Endothelial cell of umbilical vein (primary cell): ENCODE results near the gene ABCA7. TPM values are rescaled to one million over a fixed set of nuclear protein-coding genes. Genes with fewer than 3 reads are reported as not detected.

ENCODE experiments used
- BruUV-seq: library from RNA; stranded (reverse); fragments of 400-500 nt; replicated peaks from 2 replicates; lab custom pipeline; 2021; lab: Mats Ljungman, UMichigan
- CTCF ChIA-PET: fragments of 300-600, 350-600 bp; sonication (Branson Sonifier 250); formaldehyde crosslinking; loops from one replicate; lab custom pipeline; 2021; ENCODE audit warnings: antibody characterized with exemption, inconsistent platforms; lab: Charles Lee
- POLR2A ChIA-PET: fragments of 300-600, 350-600 bp; sonication (Branson Sonifier 250); formaldehyde crosslinking; loops from one replicate; lab custom pipeline; 2021; ENCODE audit warnings: antibody characterized with exemption, inconsistent platforms; lab: Charles Lee
- DNase-seq: peaks from one replicate; pipeline ENCODE4 v3.0.0-alpha.2; 2011; ENCODE audit warnings: low read depth, low spot score
- FAIRE-seq: peaks from 2 replicates; lab custom pipeline; 2011; peaks lifted over from hg19 to GRCh38; lab: Jason Lieb, UNC
- H2AFZ ChIP-seq: 2 replicates; pipeline ENCODE4 v1.6.0; 2012; ENCODE audit warnings: low read depth, low read length, control low read depth, inconsistent platforms
- H3K27ac ChIP-seq: 2 replicates; pipeline ENCODE4 v1.5.1; 2011; ENCODE audit warnings: low read depth, mild to moderate bottlenecking, control low read depth, low read length, moderate library complexity; ENCODE audit not compliant: insufficient read depth
- H3K27me3 ChIP-seq, 2 experiments: 2 replicates each; pipeline versions ENCODE4 v1.6.0 to v1.6.1; 2011; ENCODE audit warnings: low read length in 2 of 2, mixed read lengths in 1 of 2; ENCODE audit not compliant: control insufficient read depth in 2 of 2, insufficient read depth in 2 of 2
- H3K36me3 ChIP-seq, 2 experiments: 2 replicates in 1 of 2; 3 replicates in 1 of 2; pipeline ENCODE4 v1.5.1; 2011; ENCODE audit warnings: low read length in 2 of 2, mild to moderate bottlenecking in 1 of 2, moderate library complexity in 1 of 2; ENCODE audit not compliant: control insufficient read depth in 2 of 2, insufficient read depth in 2 of 2; ENCODE audit errors: extremely low read depth in 1 of 2
- H3K4me1 ChIP-seq: 3 replicates; pipeline ENCODE4 v1.5.1; 2011; ENCODE audit warnings: mild to moderate bottlenecking, low read length; ENCODE audit not compliant: control insufficient read depth, insufficient read depth; ENCODE audit errors: extremely low read depth
- H3K4me2 ChIP-seq: 2 replicates; pipeline ENCODE4 v1.6.1; 2011; ENCODE audit warnings: low read length, control low read depth, mixed read lengths; ENCODE audit not compliant: insufficient read depth
- H3K4me3 ChIP-seq, 3 experiments: fragments of 200-600 bp in 1 of 3; sonication (generic), shearing (Covaris generic) in 1 of 3; replicated peaks in 1 of 3; 2 replicates each; pipeline ENCODE4 v1.5.1; 2011 to 2016; ENCODE audit warnings: control low read depth in 3 of 3, low read length in 3 of 3, mild to moderate bottlenecking in 2 of 3, inconsistent platforms in 1 of 3, low read depth in 1 of 3, moderate library complexity in 1 of 3; ENCODE audit not compliant: insufficient read depth in 1 of 3
- H3K79me2 ChIP-seq: 2 replicates; pipeline ENCODE4 v1.6.0; 2012; ENCODE audit warnings: low read length, inconsistent platforms; ENCODE audit not compliant: control insufficient read depth, insufficient read depth
- H3K9ac ChIP-seq: replicated peaks from 2 replicates; pipeline ENCODE3; 2011; ENCODE audit warnings: low read length, control low read depth; ENCODE audit not compliant: insufficient read depth; ENCODE audit errors: extremely low read depth
- H3K9me1 ChIP-seq: replicated peaks from 3 replicates; pipeline ENCODE4 v1.6.0; 2011; ENCODE audit warnings: mild to moderate bottlenecking, low read length; ENCODE audit not compliant: control insufficient read depth, insufficient read depth; ENCODE audit errors: extremely low read depth
- H3K9me3 ChIP-seq: replicated peaks from 2 replicates; pipeline ENCODE4 v1.5.1; 2012; ENCODE audit warnings: low read length, inconsistent platforms; ENCODE audit not compliant: control insufficient read depth, insufficient read depth
- H4K20me1 ChIP-seq: replicated peaks from 2 replicates; pipeline ENCODE3; 2011; ENCODE audit warnings: mild to moderate bottlenecking, low read length; ENCODE audit not compliant: control insufficient read depth, insufficient read depth; ENCODE audit errors: extremely low read depth
- EZH2 ChIP-seq: IDR thresholded peaks from 2 replicates; pipeline ENCODE4 v1.6.1; 2012; ENCODE audit warnings: borderline replicate concordance, low read depth, mild to moderate bottlenecking, moderate library complexity, low read length, inconsistent platforms; ENCODE audit not compliant: severe bottlenecking
- FOS ChIP-seq: IDR thresholded peaks from 2 replicates; pipeline ENCODE4 v1.6.1; 2011; ENCODE audit warnings: mild to moderate bottlenecking, low read length, moderate library complexity, borderline replicate concordance; ENCODE audit not compliant: insufficient read depth
- GATA2 ChIP-seq: IDR thresholded peaks from 2 replicates; pipeline ENCODE4 v1.7.0; 2011; ENCODE audit warnings: low read depth, mild to moderate bottlenecking, moderate library complexity, mixed read lengths, low read length; ENCODE audit not compliant: insufficient read length, insufficient read depth
- JUN ChIP-seq: IDR thresholded peaks from 2 replicates; pipeline ENCODE4 v1.6.1; 2011; ENCODE audit warnings: borderline replicate concordance, low read depth; ENCODE audit not compliant: insufficient read length, insufficient read depth
- MAX ChIP-seq: IDR thresholded peaks from 2 replicates; pipeline ENCODE4 v1.6.1; 2011; ENCODE audit not compliant: insufficient read depth, insufficient read length
- MYC ChIP-seq: IDR thresholded peaks from one replicate; pipeline ENCODE4 v1.6.1; 2011; ENCODE audit warnings: mild to moderate bottlenecking, low read depth, low read length
- POLR2A ChIP-seq: IDR thresholded peaks from 2 replicates; pipeline ENCODE4 v1.6.1; 2012; ENCODE audit warnings: low read depth, mild to moderate bottlenecking, control low read depth, low read length
- POLR2AphosphoS5 ChIP-seq: IDR thresholded peaks from 2 replicates; pipeline ENCODE4 v1.6.1; 2012; ENCODE audit warnings: low read depth, mild to moderate bottlenecking, control low read depth, low read length, moderate library complexity; ENCODE audit not compliant: insufficient read depth
- dilution Hi-C: fragments of 300-500 bp; cut with MboI; formaldehyde crosslinking; loops from one replicate; pipeline ENCODE4 v1.15.0; 2019; ENCODE audit warnings: low sequenced_read_pairs; ENCODE audit not compliant: extremely low pct_ligation_motif_present
- intact Hi-C: fragments of 100-400 bp; cut with micrococcal nuclease; formaldehyde crosslinking; loops from one replicate; pipeline ENCODE4 v1.10.0; 2022
- polyA plus RNA-seq, 4 experiments: library from polyadenylated mRNA; depleted of rRNA in 3 of 4; stranded (reverse) in 3 of 4; unstranded in 1 of 4; fragments of >200 nt; gene quantifications; 2 replicates each; pipeline versions ENCODE4 v1.2.1 to v1.2.3, GENCODE V29; 2011 to 2012; ENCODE audit warnings: missing spikeins in 1 of 4
- total RNA-seq: library from RNA; stranded (reverse); gene quantifications from 2 replicates; pipeline ENCODE4 v1.2.3, GENCODE V29; 2021
- TF ChIP-seq, protein P1 (sequence below), 2 donors: IDR thresholded peaks; 1 replicate in 1 of 2; 2 replicates in 1 of 2; pipeline ENCODE4 v1.5.1; 2011; ENCODE audit warnings: low read length in 2 of 2, mild to moderate bottlenecking in 2 of 2, moderate library complexity in 2 of 2, control low read depth in 1 of 2, inconsistent platforms in 1 of 2, low read depth in 1 of 2; ENCODE audit not compliant: insufficient read depth in 1 of 2; ENCODE audit errors: extremely low read depth in 1 of 2

Gene ABCA7
- total and polyA plus RNA-seq, 2 donors (not counting 3 experiments of a cell fraction or from before 2014, with no cell fraction given): 5.7 to 9.8 TPM

DNA sequence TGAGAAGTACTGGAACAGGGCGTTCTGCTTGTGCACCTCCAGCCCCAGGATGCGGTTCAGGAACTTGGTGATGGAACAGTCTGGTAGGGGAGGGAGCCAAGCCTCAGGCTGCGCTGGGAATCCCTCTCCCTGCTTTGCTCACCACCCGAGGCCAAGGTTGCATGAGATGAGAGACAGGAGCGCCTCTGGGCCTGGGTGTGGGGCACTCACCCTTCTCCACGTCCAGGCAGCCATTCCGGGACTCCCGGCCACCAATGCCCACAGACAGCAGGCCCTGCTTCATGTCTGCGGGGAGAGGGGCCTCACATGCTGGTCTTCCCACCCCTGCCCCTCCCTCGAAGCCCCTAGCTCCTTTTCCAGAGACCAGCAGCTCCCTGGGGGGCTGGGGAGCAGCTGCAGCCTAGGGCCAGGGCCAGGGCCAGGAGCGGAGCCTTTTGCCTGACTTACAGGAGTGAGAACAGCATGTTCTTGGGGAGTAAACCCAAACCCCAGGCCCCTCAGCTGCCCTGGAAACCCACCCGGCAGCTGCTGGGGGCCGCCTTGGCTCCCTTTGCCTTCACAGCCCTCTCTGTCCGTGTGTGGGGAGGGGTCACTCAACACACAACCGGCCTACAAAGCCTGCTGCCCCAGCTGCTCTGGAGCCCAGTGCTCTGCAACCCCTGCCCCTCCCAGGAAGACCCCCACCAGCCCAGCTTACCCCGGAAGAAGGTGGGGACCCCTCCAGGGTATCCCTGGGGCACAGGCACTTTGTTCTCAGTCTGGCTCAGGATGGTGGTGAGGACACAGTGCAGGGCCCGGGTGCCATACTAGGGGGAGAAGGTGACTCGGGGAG is 71.1 kb downstream of the ABCA7 start:
- dilution Hi-C loops (no loop called here), intact Hi-C loops (loop anchor here (5.0 kb wide), 1 partner anchor 81 kb away; no protein-coding TSS in a partner anchor)
- ChIA-PET POLR2A (interaction anchor here (0.6 kb wide), 1 partner anchor 82 kb away, joined by 3 read pairs; no protein-coding TSS in a partner anchor), CTCF (interaction anchor here (4.4 kb wide), 1 partner anchor 82 kb away, joined by 80 read pairs; no protein-coding TSS in a partner anchor)
- Histone ChIP-seq H4K20me1 (no peaks in the 10 kb centered on the region), H3K36me3 (peaks cover 11 to 42% of the 10 kb centered on the region in 2 experiments), H3K27ac (no peak overlapping the region), H3K9me1 (no peaks in the 10 kb centered on the region), H3K4me2 (no peak overlapping the region), H3K4me3 (no peak overlapping the region), H3K9me3 (no peaks in the 10 kb centered on the region), H3K4me1 (peaks cover 5% of the 10 kb centered on the region), H3K79me2 (peaks cover 6% of the 10 kb centered on the region), H3K9ac (no peak overlapping the region), H2AFZ (no peak overlapping the region), H3K27me3 (no peaks in the 10 kb centered on the region)
- FAIRE-seq (no peak), DNase-seq (no peak)
- BruUV-seq: no TSS peak
- TF ChIP-seq EZH2 (no peak), POLR2A (no peak), MAX (no peak), MYC (no peak), JUN (no peak), POLR2AphosphoS5 (no peak), FOS (no peak), GATA2 (no peak)
- TF ChIP-seq, protein P1, sequence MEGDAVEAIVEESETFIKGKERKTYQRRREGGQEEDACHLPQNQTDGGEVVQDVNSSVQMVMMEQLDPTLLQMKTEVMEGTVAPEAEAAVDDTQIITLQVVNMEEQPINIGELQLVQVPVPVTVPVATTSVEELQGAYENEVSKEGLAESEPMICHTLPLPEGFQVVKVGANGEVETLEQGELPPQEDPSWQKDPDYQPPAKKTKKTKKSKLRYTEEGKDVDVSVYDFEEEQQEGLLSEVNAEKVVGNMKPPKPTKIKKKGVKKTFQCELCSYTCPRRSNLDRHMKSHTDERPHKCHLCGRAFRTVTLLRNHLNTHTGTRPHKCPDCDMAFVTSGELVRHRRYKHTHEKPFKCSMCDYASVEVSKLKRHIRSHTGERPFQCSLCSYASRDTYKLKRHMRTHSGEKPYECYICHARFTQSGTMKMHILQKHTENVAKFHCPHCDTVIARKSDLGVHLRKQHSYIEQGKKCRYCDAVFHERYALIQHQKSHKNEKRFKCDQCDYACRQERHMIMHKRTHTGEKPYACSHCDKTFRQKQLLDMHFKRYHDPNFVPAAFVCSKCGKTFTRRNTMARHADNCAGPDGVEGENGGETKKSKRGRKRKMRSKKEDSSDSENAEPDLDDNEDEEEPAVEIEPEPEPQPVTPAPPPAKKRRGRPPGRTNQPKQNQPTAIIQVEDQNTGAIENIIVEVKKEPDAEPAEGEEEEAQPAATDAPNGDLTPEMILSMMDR (IDR thresholded peaks at IDR 0.05; ENCODE audit: extremely low read depth in 1 of 2, insufficient read depth in 1 of 2, low read depth in 1 of 2, low read length in 2 of 2): no peak
